OCI-LY3 (cell line): ENCODE measurements around the gene SLC26A6.

Source experiments
- EZH2phosphoT487 ChIP-seq: fragments of 200-600 bp; shearing (Covaris generic); IDR thresholded peaks from 2 replicates; pipeline ENCODE4 v1.6.1; 2018; ENCODE audit warnings: antibody characterized with exemption, mixed run types, low read depth
- TF ChIP-seq, protein P1 (sequence below): fragments of 200-600, 300-600 bp; sonication (generic); IDR thresholded peaks from 2 replicates; pipeline ENCODE4 v1.5.1; 2014; ENCODE audit warnings: antibody characterized with exemption, low read length, low read depth

DNA sequence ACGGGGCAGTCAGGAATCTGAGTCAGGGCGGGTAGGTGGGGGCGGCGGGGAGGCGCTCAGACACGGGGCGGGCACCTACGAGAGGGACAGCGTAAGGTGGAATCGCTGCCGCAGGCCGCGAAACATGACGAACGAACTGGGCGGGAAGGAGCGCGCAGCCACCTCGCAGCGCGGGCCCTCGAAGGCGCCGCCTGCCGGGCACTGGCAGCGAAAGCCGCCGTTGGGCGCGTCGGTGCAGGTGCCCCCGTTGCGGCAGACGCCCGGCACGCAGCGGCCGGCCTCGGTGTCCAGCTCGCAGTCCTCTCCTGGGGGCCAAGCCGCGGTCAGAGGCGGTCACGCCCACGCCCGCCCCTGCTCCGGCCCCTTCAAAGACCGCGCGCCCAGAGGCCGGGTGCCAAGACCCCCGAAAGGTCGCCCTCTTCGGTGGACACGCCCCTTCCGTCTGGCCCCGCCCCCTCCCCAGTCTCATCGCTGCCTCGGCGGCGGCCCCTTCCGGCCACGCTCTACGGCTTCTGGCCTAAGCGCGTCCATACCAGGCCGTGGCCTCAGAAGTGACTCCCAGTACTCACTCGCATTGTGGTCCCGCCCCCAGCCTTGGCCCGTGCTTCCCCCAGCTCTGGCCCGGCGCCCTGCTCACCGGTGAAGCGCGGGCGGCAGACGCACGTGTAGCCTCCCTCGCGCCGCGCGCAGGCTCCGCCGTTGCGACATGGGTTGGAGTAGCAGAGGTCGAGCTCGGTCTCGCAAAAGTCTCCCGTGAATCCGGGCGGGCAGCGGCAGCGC lies 21.0 kb upstream of the SLC26A6 start:
- TF ChIP-seq EZH2phosphoT487, result no peak
- TF ChIP-seq, protein P1, sequence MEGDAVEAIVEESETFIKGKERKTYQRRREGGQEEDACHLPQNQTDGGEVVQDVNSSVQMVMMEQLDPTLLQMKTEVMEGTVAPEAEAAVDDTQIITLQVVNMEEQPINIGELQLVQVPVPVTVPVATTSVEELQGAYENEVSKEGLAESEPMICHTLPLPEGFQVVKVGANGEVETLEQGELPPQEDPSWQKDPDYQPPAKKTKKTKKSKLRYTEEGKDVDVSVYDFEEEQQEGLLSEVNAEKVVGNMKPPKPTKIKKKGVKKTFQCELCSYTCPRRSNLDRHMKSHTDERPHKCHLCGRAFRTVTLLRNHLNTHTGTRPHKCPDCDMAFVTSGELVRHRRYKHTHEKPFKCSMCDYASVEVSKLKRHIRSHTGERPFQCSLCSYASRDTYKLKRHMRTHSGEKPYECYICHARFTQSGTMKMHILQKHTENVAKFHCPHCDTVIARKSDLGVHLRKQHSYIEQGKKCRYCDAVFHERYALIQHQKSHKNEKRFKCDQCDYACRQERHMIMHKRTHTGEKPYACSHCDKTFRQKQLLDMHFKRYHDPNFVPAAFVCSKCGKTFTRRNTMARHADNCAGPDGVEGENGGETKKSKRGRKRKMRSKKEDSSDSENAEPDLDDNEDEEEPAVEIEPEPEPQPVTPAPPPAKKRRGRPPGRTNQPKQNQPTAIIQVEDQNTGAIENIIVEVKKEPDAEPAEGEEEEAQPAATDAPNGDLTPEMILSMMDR, result no peak
